NCI-H446 treated with DMSO at 0.1 percent for 48 hours (cell line): ENCODE results near the gene WNK2.

ENCODE experiments used
- DNase-seq: peaks from one replicate; lab custom pipeline; 2025; lab: John Stamatoyannopoulos, UW

Gene WNK2

DNA sequence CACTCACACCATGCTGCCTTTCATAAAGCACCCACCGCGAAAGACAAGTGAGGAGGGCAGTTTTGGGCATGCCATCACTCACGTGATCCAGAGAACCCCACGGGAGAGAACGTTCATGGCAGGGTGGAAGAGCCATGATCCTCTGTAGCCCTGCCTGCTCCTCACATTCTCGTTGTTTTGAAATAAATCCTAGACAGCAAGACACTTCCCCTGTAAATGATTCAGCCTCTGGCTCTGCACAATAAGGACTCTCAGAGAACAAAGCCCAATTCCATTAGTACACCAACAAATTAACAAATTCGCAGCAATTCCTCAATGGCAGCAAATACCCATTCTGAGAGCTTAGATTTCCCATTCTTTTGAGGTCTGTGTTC lies 71.5 kb downstream of the WNK2 start:
- DNase-seq, result no peak

DNA sequence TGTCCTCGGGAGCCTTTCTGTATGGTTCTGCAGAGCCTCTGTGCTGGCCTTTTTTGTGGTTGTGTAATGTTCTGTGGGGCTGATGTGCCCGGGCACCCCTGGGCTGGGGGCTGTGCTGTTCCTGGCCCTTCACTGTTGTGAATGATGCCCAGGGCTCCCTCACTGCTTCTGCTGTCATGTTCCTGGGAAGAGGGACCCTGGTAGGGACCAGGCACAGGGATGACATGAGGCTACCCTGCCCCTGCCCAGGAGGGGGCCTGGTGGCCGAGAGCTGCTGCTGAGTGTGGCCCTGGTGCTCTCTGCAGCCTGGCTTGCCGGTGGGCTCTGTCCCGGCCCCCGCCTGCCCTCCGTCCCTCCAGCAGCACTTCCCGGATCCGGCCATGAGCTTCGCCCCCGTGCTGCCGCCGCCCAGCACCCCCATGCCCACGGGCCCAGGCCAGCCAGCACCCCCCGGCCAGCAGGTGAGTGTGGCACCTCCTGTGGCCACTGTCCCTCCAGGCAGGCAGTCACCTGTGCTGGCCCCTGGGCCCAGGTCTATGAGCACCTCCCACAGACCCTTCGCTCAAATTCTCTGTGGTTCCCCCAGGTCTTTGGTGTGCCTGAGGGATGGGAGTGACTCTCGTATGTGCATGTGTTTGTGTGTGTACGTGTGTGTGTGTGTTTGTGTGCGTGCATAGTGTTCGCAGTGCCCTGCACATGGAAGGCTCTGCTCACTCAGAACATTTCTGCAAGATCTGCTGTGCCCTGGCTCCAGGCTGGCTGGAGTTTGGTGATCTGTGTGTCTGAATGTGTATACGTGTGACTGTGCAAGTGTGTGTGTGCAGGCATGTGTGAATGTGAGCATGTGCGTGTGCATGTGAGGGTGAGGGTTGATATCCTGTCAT lies 72.3 kb downstream of the WNK2 start:
- DNase-seq, result no peak

DNA sequence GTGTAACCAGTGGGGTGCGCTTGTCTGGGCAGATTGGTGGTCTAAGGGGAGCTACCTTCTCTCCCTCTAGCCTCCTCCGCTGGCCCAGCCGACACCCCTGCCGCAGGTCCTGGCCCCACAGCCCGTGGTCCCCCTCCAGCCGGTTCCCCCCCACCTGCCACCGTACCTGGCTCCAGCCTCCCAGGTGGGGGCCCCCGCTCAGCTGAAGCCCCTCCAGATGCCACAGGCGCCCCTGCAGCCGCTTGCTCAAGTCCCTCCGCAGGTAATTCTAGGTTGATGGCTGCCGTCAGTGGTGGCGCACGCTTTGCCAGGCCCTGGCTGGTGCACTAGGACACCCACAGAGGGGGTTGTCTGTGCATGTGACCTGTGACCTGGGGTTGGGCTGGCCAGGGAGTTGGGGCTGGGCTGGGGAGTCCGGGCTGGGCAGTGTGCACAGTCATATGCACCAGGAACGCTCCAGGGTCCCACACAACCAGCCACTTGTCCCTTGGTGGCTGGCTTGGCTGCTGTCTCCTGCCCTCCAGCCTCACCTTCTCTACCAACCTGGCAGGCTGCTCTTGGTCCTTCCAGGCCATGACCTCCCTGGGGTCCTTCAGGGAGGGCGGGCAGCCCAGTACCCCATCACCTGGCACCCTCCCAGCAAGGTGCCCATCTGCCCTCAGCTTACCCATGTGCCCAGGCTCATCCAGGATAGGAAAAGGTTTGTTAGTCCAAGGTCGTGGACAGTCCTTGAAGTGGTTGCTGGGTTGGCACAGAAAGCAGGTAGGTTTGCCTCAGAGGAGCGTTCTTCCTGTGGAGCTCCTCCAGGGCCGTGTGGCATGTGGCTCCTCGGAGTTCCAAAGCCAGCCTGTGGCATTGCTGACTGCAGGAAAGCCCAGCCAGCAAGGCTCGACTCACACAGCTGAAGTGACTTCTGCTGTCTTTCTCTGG lies 73.2 kb downstream of the WNK2 start:
- no peak for DNase-seq

DNA sequence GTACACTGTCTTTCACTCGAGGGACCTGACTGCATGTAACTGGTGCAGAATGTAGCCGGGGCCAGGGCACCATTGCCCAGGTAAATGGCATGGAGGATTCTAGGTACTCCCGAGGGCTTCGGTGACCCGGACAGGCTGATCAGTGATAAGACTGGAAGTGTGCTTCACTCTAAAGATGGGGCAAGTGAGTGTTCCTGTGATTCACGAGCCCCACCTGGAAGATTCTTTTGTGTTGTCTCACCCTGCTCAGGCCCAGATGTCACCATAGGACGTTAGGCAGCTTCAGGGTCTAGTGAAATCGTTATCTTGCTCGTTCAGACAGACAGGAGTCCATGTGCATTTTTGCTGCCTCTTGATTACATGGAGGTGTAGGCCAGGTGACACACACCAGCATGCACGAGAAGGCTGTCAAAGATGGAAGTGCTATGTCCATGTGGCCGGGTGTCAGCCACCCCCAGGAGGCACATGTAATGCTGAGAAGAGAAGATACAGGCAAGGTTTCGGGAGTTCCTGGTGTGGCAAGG lies 73.9 kb downstream of the WNK2 start:
- no peak for DNase-seq

DNA sequence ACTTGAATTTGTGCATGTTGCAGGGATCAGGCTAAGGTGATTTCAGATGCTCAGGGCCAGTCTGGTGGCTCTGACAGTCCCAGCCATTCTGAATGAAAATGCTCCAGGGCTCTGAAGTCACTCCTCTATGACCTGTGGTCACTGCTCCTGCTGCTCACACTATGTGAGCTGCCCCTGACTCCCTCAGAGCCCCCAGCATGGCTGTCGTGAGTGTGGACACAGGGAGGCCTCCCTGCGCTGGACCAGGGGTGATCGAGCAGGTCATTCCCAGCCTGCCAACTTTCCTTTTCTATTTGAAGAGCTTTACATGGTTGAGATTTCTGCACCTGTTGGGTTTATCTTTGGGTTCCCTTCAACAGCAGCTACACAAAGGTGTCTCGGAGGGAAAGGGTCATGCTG lies 74.5 kb downstream of the WNK2 start:
- DNase-seq, result no peak

DNA sequence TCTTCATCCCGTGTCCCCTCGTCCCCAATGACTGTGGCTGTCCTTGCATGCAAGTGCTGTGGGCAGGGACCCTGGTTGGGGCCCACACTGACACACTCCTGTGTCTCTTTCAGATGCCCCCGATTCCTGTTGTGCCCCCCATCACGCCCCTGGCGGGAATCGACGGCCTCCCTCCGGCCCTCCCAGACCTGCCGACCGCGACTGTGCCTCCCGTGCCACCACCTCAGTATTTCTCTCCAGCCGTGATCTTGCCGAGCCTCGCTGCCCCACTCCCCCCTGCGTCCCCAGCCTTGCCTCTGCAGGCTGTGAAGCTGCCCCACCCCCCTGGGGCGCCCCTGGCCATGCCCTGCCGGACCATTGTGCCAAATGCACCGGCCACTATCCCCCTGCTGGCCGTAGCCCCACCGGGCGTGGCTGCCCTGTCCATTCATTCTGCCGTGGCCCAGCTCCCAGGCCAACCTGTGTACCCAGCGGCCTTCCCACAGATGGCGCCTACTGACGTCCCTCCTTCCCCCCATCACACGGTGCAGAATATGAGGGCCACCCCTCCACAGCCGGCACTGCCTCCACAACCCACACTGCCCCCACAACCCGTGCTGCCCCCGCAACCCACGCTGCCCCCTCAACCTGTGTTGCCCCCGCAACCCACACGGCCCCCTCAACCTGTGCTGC lies 75.0 kb downstream of the WNK2 start:
- DNase-seq, result no peak

DNA sequence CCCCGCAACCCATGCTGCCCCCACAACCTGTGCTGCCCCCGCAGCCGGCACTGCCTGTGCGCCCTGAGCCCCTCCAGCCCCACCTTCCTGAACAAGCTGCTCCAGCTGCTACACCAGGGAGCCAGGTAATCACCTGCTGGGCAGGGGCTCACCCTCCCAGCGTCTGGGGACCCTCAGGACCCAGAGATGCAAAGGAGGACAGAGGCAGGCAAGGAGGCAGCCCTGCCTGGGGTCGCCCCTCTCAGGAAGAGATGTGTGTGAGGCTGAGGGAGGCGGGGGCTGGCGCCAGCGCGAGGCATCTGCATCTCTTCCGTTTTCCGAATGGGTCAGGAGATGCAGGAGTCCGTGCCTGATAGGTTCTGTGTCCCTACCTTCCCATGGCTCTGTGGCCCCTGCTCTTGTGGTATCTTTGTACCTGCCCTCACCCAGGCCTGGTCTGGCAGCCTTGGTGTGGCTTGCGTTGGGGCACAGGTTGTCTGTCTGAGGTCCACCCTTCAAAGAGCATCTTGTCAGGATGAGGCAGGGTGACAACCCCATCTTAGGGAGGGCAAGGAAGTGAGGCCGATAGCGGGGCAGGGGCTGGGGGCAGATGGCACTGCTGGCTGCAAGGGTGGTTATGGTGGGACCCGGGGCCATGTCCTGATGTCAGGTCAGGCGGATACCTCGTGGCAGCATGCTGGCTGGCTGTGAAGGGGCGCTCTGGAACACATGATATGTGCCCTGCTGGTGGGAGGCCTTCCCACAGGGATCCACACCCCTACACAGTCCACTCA lies 75.7 kb downstream of the WNK2 start:
- DNase-seq, result no peak

DNA sequence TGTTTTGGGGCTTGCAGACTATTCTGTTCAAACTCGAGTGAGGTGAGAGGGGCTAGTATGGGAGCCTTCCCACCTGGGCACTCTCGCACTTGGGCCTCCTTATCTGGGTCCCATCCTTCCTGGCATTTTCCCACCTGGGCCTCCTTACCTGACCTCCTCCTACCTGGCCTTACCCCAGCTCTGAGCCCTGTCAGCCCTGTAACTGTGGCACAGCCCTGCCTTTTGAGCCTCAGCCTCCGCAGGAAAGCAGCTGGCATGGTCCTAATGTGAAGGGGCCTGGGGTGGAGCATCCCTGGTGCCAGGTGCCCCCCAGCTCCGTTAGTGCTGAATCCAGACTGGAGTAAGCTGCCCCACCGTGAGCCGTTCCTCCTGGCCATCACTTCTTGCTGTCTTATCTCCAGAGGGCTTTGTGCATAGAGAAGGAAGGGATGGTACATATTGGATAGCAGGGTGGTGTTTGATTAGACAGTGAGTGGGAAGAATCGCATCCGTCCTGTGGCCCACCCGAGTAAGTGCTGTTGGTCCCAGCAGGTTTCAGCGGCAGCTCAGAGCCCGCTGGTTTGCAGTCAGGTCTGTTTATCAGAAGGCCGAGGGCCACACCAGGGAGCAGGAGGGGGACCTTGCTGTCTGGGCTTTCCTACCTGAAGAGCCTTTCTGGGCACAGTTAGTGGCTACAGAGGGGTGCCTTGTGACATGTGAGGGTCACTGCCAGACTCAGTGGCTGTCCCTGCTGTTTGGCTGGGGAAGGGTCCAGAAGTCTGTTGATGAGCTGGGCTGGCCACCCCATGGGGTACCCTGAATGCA lies 76.5 kb downstream of the WNK2 start:
- DNase-seq, result no peak

DNA sequence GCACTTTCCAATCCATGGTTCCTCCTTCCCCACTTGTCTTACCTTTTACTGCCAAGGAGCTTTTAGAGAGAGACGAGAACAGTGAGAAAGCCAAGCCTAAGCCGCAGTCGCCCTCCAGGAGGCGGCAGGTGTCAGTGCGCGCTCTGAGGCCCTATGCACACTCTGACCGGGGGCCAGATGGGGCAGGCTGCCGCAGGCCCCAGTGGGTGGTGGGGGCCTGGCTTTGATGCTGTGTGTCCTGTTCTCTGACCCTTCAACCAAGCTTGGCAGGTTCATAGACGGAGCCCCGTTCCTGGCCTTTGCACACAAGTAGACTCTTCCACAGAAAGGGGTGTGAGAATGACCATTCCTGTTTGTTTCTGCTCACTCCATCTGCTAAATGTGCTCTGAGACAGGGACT lies 77.3 kb downstream of the WNK2 start:
- no peak for DNase-seq

DNA sequence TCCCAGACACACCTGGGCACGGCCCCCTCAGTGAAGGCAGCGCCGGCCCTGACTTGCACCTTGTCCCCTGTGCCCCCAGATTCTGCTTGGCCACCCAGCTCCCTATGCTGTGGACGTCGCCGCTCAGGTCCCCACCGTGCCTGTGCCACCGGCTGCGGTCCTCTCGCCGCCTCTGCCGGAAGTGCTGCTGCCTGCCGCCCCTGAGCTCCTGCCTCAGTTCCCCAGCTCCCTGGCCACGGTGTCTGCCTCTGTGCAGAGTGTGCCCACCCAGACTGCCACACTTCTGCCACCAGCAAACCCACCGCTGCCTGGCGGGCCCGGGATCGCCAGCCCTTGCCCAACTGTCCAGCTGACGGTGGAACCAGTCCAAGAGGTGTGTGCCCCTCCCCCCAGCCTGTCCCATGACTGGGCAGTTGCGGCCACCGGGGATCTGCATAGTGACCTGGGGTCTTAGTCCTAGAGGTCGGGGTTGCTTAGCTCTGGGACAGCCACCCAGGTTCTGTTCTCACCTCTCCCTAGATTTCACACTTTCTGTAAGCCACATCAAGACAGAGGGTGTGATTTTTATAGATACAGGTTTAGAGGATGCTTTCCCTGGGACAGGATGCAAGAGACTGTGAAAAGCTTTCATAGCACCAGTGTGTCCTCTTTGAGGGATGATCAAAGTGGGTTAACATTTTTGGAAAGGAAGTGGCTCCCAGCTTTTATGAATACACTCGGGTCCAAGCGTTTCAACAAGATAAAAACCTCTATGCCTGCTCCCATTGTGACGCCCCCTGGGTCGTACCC lies 78.0 kb downstream of the WNK2 start:
- DNase-seq, result no peak

DNA sequence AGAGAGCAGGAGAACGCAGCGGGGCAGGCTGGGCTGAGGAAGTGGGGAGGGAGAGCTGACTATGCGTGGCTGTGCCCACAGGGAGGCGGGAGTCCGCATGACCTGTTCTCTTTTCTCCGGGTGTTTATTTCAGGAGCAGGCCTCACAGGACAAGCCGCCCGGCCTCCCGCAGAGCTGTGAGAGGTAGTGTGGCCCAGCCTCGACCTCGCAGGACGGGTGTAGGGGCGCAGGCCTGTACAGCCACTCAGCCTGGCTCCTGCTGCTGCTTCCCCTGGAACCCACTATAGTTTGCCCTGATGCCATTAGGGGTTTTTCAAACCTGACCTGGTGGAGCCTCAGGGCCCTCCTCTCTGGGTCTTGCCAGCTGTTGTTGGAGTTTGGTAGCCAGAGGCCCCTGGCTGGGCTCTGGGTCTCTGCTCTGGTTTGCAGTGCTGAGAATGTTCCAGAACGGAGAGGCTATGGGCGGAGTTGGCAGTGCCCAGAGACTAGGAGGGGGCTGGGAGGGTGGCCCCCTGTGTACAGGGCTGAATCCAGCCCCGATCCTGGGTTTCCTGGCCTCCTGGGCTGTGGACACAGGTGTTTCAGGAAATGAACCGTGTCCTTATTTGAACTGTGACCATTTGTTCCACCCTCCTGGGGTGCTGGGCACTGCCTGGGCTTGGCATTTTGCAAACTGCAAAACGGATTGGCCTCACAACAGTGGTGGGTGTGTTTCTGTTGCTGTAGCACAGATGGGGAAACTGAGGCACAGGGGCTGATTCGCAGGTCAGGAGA lies 78.8 kb downstream of the WNK2 start:
- no peak for DNase-seq

DNA sequence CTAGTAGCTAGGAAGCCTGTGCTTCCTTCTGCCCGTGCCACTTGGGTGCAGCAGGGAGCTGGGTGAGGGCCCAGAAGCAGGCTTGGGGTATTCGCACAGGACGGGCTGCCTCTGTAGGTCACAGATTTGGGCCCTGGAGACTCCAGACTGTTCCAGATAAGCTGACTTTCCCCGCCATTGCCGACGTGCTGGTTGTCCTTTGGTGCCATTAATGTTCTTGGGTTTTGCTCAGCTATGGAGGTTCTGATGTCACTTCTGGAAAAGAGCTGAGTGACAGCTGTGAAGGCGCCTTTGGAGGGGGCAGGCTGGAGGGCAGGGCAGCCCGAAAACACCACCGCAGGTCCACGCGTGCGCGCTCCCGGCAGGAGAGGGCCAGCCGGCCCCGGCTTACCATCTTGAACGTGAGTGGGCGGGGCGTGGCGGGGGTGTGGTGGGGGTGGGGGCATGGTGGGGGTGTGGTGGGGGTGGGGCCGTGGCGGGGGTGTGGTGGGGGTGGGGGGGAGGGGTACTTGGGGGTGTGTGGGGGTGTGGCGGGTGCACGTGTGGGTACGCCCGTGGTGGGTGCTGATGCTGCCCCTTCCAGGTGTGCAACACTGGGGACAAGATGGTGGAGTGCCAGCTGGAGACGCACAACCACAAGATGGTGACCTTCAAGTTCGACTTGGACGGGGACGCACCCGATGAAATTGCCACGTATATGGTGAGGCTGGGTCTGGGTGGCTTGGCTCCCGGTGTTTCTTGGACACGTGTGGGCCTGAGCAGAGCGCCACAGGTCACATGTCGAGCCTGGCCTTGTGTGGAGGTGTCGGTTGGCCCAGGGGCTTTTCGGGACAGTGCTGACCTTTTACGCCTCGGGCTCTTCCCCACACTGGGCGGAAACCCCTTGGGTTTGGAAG lies 79.6 kb downstream of the WNK2 start:
- no peak for DNase-seq

DNA sequence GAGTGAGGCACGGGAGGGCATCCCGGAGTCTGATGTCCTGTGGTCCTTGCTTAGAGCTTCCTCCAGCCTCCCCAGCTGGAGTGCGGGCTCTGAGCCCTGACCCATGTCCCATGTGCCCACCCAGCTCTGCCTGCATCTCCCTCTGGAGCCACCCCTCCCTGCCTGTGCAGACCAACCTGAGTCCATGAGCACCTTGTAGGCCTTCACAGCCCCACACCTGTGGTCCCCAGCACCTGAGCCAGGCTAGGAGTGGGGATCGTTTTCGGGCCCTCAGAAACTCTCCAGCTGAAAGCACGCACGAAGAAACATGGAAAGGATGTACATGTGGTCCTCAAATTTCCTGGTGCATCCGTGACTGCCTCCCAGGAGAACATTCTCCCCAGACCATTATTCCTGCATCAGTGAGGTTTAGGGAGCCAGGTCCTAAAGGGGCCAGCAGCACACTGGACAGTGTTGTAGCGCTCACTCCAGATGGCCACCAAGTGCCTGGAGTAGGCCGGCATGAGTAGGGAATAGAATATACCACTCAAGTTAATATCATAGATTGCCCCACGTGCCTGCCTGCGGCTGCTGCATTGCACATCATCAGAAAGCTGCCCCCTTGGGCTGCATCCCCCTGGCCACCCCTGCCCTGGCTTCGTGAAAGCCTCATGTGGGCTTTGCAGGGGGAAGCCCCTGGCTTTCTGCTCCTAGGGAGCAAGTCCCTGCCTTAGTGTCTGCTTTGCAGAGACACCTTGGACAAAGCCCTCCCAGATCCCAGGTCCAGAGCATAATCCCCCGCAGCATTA lies 80.6 kb downstream of the WNK2 start:
- no peak for DNase-seq

DNA sequence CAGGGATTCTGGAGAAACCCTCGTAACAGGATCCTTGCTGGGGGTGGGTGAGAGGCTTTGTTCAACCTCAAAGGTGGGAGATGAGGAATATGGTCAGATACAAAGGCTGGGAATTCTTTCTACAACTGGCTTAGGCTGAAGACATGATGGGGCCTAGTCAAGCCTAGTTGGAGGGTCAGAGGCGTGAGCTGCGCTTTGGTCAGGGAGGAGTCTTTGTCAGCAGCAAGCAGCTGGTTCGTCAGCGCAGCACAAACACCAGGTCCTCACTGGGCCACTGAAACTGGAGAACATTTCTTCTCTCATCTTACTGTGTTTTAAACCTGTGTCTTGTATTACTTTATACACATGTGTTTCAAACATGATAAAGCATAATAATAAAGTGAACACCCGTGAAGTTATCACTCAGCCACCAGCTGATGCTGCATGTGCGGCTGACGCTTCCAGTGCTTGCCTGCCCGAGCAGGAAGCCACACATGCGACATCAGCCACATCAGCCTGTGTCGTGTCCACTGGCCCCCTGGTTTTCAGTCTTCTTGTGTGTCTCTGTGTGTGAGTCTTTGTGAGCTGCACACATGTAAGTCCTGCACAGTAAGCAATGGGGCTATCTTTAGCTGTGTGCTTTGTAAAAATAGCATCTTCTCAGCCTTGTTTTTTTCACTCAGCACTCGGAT lies 81.5 kb downstream of the WNK2 start:
- no peak for DNase-seq

DNA sequence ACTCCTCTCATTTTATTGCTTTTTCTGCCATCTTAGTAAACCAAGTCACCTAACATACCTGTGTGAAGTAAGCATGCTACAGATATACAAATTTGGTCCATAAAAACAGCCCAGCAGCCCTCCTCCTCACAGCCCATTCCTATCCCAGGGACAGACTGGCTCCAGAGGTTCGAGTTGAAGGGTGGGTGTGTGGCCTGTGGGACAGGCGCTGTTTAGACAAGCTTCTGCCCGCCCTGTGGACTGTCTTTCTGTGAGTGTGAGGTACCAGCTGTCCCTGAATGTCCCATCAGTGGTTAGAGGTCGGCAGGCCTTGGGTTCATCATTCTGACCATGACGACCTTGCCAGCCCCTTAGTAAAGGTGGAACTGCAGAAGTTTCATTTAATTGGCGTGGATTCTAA lies 82.0 kb downstream of the WNK2 start:
- DNase-seq, result no peak

DNA sequence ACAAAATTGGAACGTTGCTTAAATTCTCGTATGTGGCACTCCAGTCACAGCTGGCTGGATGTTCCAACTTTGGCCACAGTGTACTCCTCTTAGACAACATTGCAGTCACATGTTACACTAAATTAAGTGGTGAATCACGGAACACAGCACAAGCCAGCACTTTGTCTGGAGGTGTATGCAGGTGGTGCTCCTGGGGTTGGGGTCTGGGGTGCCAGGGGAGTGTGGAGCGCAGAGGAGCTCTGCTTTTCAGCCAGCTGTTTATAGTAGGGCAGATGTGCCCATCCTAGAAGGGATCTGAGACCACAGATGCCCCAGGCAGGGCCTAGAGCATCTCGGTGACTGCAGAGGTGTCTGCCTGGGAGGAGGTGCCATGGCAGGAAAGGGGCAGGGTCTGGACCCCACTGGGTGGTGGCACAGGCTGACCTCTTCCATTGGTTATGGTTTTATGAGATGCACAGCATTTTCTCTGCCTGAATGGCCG lies 82.6 kb downstream of the WNK2 start:
- DNase-seq, result no peak
